ENCODE data around the gene IL34.

DNA sequence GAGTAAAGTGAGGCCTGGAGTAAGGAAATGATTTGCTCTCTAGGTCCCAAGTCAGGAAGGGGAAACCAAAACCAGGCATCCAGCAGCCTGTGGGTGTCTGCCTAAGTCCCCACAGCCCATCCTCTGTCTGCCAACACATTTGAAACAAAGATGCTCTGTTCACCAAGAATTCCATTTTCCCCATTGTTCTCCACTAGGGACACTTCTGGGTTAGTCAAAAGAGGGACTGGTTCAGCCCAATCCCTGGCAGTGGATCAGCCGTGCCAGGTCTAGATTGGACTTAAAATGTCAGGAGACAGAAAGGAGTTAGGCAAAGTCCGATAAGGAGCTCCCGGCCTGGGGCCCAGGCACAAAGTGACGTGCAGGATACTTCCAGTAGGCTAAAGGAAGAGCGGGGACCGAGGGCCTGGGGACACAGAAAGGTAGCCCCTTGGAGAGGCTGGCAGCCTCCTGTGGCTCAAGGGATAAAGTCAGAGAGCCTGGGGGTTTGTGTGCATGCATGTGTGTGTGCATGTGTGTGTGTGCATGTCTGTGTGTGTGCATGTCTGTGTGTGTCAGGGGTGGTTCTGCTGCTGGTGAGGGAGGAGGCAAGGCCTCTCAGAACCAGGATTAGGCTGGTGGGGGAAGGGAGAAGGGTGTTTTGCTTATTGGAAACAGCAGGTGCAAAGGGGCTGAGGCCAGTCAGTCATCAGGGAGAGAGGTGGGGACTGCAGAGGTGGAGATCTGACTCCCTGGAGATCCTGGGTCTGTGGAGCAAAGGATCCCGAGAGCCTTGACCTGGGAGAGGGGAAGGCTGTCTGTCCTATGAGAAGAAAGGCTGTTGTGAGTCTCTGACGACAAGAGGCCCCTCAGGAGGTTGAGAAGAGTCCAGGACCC, 41.7 kb upstream of the IL34 start:
- TF ChIP-seq, protein P1, sequence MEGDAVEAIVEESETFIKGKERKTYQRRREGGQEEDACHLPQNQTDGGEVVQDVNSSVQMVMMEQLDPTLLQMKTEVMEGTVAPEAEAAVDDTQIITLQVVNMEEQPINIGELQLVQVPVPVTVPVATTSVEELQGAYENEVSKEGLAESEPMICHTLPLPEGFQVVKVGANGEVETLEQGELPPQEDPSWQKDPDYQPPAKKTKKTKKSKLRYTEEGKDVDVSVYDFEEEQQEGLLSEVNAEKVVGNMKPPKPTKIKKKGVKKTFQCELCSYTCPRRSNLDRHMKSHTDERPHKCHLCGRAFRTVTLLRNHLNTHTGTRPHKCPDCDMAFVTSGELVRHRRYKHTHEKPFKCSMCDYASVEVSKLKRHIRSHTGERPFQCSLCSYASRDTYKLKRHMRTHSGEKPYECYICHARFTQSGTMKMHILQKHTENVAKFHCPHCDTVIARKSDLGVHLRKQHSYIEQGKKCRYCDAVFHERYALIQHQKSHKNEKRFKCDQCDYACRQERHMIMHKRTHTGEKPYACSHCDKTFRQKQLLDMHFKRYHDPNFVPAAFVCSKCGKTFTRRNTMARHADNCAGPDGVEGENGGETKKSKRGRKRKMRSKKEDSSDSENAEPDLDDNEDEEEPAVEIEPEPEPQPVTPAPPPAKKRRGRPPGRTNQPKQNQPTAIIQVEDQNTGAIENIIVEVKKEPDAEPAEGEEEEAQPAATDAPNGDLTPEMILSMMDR (IDR thresholded peaks at IDR 0.05; ENCODE audit: low read length), result no peak
- TF ChIP-seq EZH2 (optimal IDR thresholded peaks at IDR 0.05; ENCODE audit: low read depth, low read length) (no peak), EZH2phosphoT487 (IDR thresholded peaks at IDR 0.05; ENCODE audit: low read length) (no peak)
